Lung (tissue), 12 donors: ENCODE results near the gene OR52K2. TPM values are rescaled to one million over a fixed set of nuclear protein-coding genes. Genes with fewer than 3 reads are reported as not detected.

Experiments
- ATAC-seq: fragments of 200-7000 bp; cut with Tn5 transposase; one replicate; pipeline ENCODE4 v1.9.1; 2020; ENCODE audit warnings: moderate number of reproducible peaks; ENCODE audit not compliant: insufficient read depth, low FRiP score
- DNase-seq, 3 donors: peaks; one replicate each; pipeline ENCODE4 v3.0.0-alpha.2; 2013 to 2017
- H3K27ac ChIP-seq, 2 donors: one replicate each; pipeline ENCODE4 v1.5.1; 2013; ENCODE audit warnings: mild to moderate bottlenecking in 2 of 2, moderate library complexity in 2 of 2, control low read depth in 1 of 2, inconsistent platforms in 1 of 2, low read depth in 1 of 2, low read length in 1 of 2
- H3K27me3 ChIP-seq, 3 donors: one replicate each; pipeline ENCODE4 v1.5.1; 2013; ENCODE audit warnings: low read length in 2 of 3; ENCODE audit not compliant: control insufficient read depth in 3 of 3, insufficient read depth in 3 of 3
- H3K36me3 ChIP-seq, 4 donors: one replicate each; pipeline ENCODE4 v1.5.1; 2013; ENCODE audit warnings: low read length in 4 of 4, mild to moderate bottlenecking in 1 of 4, moderate library complexity in 1 of 4; ENCODE audit not compliant: control insufficient read depth in 4 of 4, insufficient read depth in 4 of 4
- H3K4me1 ChIP-seq, 5 donors: one replicate each; pipeline ENCODE4 v1.5.1; 2013; ENCODE audit warnings: low read length in 5 of 5, mild to moderate bottlenecking in 2 of 5, moderate library complexity in 1 of 5; ENCODE audit not compliant: control insufficient read depth in 5 of 5, insufficient read depth in 5 of 5
- H3K4me3 ChIP-seq: one replicate; pipeline ENCODE4 v1.5.1; 2013; ENCODE audit warnings: mild to moderate bottlenecking, control low read depth, moderate library complexity
- H3K9ac ChIP-seq, 2 donors: one replicate each; pipeline ENCODE4 v1.5.1; 2013; ENCODE audit warnings: low read length in 2 of 2, control low read depth in 1 of 2; ENCODE audit not compliant: insufficient read depth in 1 of 2
- H3K9me3 ChIP-seq, 4 donors: one replicate each; pipeline ENCODE4 v1.5.1; 2013; ENCODE audit warnings: low read length in 3 of 4, mild to moderate bottlenecking in 1 of 4, moderate library complexity in 1 of 4; ENCODE audit not compliant: control insufficient read depth in 4 of 4, insufficient read depth in 3 of 4
- CTCF ChIP-seq: IDR thresholded peaks from 2 replicates; pipeline ENCODE4 v1.5.1; 2012; ENCODE audit warnings: mild to moderate bottlenecking; ENCODE audit errors: control extremely low read depth, extremely low read depth
- WGBS, 2 donors: extraction: QIAGEN DNeasy Blood & Tissue Kit; methylation state at CpG; one replicate each; pipeline ENCODE4 v1.1.7; 2013; 5-methylcytosine and 5-hydroxymethylcytosine counted together
- polyA plus RNA-seq, 2 donors: library from polyadenylated mRNA; stranded (reverse); fragments of 200-250 nt; gene quantifications; one replicate each; pipeline ENCODE4 v1.2.1, GENCODE V29; 2013
- total RNA-seq, 2 donors: library from RNA; depleted of rRNA in 1 of 2; stranded (reverse); fragments of >200 nt in 1 of 2; gene quantifications; one replicate each; pipeline ENCODE4 v1.2.1, GENCODE V29; 2014 to 2021
- donor health status: control.
- donor health status: control.
- donor health status: Bipolar disorder and iron deficiency.
- donor health status: healthy.
- donor health status: DM: yes; HTN: yes; CAD: no.

The OR52K2 gene
- total and polyA plus RNA-seq, 4 donors: 0.06 to 0.67 TPM; not detected in 2

GRCh38 chr11:4495986-4496385 lies 46.9 kb downstream of the OR52K2 start:
- DNase-seq: peak in 2 of 3 donors; percentile 25 to 45
- 51 to 56% methylated on average over 6 of the region's 6 CpGs for WGBS, 2 donors
- no peak for ATAC-seq
- no peak for TF ChIP-seq CTCF
- Histone ChIP-seq H3K27ac (no peak overlapping the region), H3K4me1 (peaks cover 0 to 15% (median 2%) of the 10 kb centered on the region in 5 donors), H3K4me3 (no peak overlapping the region), H3K36me3 (no peaks in the 10 kb centered on the region), H3K27me3 (peaks cover 0 to 15% (median 0%) of the 10 kb centered on the region in 3 donors), H3K9ac (peak overlapping the region in 1 of 2 donors; percentile 12), H3K9me3 (no peaks in the 10 kb centered on the region)

GRCh38 chr11:4496557-4497248 lies 47.6 kb downstream of the OR52K2 start:
- Histone ChIP-seq H3K27me3 (peaks cover 0 to 15% (median 0%) of the 10 kb centered on the region in 3 donors), H3K27ac (no peak overlapping the region), H3K9me3 (no peaks in the 10 kb centered on the region), H3K4me3 (no peak overlapping the region), H3K4me1 (peaks cover 0 to 15% (median 2%) of the 10 kb centered on the region in 5 donors), H3K36me3 (no peaks in the 10 kb centered on the region), H3K9ac (peak overlapping the region in 1 of 2 donors; percentile 12)
- DNase-seq (peak in 2 of 3 donors; percentile 8 to 22), ATAC-seq (no peak)
- no peak for TF ChIP-seq CTCF
- WGBS, 2 donors: 49 to 60% methylated on average over 15 of the region's 15 CpGs

Other genes with a start within 250 kb of the OR52K2 start
- not detected for gene OR52B4, start 80.9 kb upstream of the OR52K2 start, total RNA-seq
- not detected for gene OR52B4, start 80.9 kb upstream of the OR52K2 start, polyA plus RNA-seq
- gene TRIM21, start 55.6 kb upstream of the OR52K2 start, total RNA-seq: 10 to 100 TPM; 15.2 to 19.8 TPM
- 10 to 100 TPM; 17.8 to 32.0 TPM for gene TRIM21, start 55.6 kb upstream of the OR52K2 start, polyA plus RNA-seq
- under 1 TPM in 1 of 2 donors, not detected in 1; 0.18 TPM for gene OR52K1, start 33.4 kb downstream of the OR52K2 start, total RNA-seq
- under 1 TPM in 1 of 2 donors, not detected in 1; 0.01 TPM for gene OR52K1, start 33.4 kb downstream of the OR52K2 start, polyA plus RNA-seq
- not detected for gene OR52M1, start 95.9 kb downstream of the OR52K2 start, total RNA-seq
- not detected for gene OR52M1, start 95.9 kb downstream of the OR52K2 start, polyA plus RNA-seq
- not detected for gene OR52I2, start 132.4 kb downstream of the OR52K2 start, total RNA-seq
- not detected for gene OR52I2, start 132.4 kb downstream of the OR52K2 start, polyA plus RNA-seq
- not detected for gene OR52I1, start 144.7 kb downstream of the OR52K2 start, total RNA-seq
- gene OR52I1, start 144.7 kb downstream of the OR52K2 start, polyA plus RNA-seq: not detected
- 10 to 100 TPM; 15.0 to 18.6 TPM for gene TRIM68, start 158.9 kb downstream of the OR52K2 start, total RNA-seq
- gene TRIM68, start 158.9 kb downstream of the OR52K2 start, polyA plus RNA-seq: 1 to 10 TPM; 5.6 to 7.5 TPM
- not detected for gene OR51D1, start 188.2 kb downstream of the OR52K2 start, total RNA-seq
- not detected for gene OR51D1, start 188.2 kb downstream of the OR52K2 start, polyA plus RNA-seq
- under 1 TPM in 1 of 2 donors, not detected in 1; 0.60 TPM for gene OR51E1, start 194.7 kb downstream of the OR52K2 start, total RNA-seq
- under 1 TPM in 1 of 2 donors, not detected in 1; 0.01 TPM for gene OR51E1, start 194.7 kb downstream of the OR52K2 start, polyA plus RNA-seq
- not detected for gene OR51E2, start 248.6 kb downstream of the OR52K2 start, total RNA-seq
- not detected for gene OR51E2, start 248.6 kb downstream of the OR52K2 start, polyA plus RNA-seq